ENCODE data around the gene SPATA32.

Gene SPATA32

GRCh38 chr17:45230410-45230786 lies 31.5 kb downstream of the SPATA32 start:
- H3K4me3 ChIP-seq (ENCODE audit: low read depth, low read length), result no peak overlapping the region

DNA sequence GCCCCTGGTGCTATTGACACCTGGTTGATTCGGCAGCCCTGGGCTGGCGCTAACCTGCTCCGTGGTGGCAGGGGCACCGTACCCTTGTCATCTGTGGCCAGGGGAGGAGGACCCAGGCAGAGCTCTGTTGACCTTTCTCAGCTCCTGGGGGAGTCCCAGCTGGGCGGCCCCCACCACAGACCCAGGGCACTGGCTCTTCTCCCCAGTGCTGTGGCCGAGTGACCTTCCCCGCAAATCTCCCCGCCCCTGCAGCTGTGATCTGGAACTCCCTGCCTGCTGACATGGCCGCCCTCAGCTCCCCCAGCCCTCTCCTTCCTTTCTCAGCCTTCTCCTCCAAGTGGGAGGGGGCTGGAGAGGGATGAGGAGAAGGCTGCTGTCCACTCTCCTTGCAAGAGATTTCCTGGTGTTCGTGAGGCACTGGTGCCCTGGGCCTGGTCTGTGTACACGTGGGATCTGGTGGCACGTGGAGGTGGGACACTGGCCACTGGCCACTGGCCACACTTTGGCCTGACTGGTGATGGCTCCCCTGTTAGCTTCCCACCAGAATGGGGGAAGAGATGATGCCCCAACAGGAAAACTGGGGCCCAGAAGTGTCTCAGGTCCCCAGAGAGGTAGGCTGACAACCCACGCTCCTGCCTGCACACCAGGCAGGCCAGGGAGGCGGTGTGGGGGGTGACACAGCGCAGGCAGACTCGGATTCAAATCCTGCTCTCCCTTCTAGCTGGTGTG lies 32.0 kb downstream of the SPATA32 start:
- H3K4me3 ChIP-seq (ENCODE audit: low read depth, low read length), result no peak overlapping the region

DNA sequence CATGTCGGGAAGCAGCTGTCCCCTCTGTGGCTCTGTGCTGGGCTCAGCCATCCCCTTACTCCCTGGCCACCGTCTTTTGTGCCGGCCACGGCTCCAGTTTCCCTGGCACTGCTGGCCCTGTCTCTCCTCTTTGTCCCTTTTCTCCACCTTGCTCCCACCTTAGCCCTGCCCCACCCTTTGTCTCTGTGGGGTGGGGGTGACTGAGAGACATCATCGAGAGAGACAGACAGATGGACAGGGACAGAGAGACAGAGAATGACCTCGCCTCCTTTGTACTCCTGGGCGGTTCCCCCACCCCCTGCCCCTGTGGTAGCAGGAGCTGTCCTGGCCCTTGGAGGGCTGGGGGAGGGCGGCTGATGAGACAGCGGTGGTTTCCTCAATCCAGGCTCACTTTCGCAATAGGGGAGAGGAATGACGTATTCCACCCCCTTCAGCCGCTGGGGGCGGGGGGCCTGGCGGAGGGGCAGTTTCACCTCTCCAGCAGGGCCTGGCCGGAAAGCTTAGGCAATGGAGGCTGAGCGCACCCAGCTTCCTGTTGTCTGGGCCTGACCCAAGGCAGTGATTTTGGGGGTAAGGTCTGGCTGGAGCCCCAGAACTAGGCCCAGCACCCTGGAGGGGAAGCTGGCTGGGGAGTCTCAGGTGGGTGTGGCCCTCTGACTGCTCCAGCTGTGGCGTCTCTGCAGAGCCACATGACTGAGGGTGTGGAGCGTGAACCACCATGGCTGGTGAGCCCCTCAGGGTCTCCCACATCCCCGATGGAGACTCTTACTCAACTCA lies 32.9 kb downstream of the SPATA32 start:
- no peak overlapping the region for H3K4me3 ChIP-seq (ENCODE audit: low read depth, low read length)

GRCh38 chr17:45227926-45228762 lies 33.8 kb downstream of the SPATA32 start:
- no peak overlapping the region for H3K4me3 ChIP-seq (ENCODE audit: low read depth, low read length)

GRCh38 chr17:45227101-45227925 lies 34.6 kb downstream of the SPATA32 start:
- no peak overlapping the region for H3K4me3 ChIP-seq (ENCODE audit: low read depth, low read length)

- H3K4me3 ChIP-seq (ENCODE audit: low read depth, low read length), result no peak overlapping the region
Observed at GRCh38 chr17:45226576-45226975, 35.3 kb downstream of the SPATA32 start.

DNA sequence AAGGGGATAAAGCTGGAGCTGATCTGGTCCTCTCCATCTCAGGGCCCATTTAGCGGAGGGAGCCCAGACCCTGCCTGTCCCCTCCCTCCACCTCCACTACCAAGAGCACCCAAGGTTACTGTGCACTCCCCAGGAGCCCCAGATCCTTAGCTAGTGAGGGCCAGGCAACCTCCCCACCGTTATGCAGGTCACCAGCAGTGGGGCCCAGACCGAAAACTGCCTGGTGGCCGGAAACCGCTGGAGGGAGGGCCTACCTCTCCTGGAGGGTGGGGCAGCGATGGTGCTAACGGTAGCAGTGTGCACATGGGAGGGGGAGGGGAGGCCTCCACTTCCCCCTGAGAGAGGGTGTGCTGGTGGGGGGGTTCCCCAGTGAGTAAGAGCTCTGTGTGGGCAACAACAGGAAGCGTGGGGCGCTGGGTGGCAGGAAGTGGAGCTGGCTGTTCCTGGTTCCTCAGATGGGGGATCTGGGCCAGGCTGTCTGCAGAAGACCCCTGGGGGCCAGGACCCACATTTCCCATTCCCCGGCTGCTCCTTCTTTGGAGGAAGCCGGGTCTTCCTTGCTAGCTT lies 35.8 kb downstream of the SPATA32 start:
- no peak overlapping the region for H3K4me3 ChIP-seq (ENCODE audit: low read depth, low read length)

DNA sequence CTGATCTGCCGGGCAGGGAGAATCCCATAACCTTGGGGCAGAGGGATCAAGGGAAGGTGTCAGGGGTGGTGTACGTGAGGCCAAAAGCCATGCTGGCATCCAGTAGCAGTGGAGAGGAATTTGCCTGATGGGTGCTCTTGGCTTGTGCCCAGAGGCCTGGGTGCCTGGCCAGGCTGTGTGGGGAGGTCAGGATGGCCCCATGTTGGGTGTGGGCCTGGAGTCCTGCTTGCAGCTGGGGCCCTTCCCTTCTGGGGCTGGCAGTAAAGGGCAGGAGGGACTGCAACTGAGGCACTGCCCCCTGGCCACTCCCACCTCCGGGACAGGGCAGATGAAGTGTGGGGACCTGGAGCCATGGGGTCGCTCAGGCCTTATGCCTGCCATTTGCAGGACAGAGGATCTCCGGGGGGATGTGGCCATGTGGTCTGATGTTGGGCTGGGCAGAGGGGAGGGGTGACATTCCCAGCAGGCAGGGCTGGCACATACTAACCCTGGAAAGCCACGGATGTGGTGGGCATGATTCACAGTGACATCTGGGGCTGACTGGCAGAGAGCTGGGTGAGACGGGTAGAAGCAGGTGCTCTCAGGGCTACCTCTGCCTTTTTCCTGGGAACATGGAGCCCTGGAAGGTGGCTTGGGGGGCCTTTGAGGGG lies 36.7 kb downstream of the SPATA32 start:
- H3K4me3 ChIP-seq (ENCODE audit: low read depth, low read length), result no peak overlapping the region

DNA sequence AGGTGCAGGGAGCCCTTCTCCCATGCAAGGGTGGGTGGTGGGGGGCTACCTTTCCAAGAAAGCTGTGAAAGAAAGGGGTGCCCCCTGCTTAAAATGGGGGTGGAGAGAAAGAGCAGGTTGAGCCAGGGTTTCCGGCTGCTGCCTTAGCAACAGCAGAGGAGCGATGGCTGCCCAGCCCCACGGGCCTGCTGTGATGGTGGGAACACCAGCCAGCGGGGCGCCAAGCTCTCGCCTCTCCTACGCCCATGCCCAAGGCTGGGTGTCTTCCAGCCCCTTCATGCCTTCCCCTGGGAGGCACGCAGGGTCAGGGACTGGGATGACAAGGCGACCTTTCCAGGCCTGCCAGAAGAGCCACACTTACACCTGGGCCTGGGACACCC lies 37.2 kb downstream of the SPATA32 start:
- H3K4me3 ChIP-seq (ENCODE audit: low read depth, low read length), result no peak overlapping the region

DNA sequence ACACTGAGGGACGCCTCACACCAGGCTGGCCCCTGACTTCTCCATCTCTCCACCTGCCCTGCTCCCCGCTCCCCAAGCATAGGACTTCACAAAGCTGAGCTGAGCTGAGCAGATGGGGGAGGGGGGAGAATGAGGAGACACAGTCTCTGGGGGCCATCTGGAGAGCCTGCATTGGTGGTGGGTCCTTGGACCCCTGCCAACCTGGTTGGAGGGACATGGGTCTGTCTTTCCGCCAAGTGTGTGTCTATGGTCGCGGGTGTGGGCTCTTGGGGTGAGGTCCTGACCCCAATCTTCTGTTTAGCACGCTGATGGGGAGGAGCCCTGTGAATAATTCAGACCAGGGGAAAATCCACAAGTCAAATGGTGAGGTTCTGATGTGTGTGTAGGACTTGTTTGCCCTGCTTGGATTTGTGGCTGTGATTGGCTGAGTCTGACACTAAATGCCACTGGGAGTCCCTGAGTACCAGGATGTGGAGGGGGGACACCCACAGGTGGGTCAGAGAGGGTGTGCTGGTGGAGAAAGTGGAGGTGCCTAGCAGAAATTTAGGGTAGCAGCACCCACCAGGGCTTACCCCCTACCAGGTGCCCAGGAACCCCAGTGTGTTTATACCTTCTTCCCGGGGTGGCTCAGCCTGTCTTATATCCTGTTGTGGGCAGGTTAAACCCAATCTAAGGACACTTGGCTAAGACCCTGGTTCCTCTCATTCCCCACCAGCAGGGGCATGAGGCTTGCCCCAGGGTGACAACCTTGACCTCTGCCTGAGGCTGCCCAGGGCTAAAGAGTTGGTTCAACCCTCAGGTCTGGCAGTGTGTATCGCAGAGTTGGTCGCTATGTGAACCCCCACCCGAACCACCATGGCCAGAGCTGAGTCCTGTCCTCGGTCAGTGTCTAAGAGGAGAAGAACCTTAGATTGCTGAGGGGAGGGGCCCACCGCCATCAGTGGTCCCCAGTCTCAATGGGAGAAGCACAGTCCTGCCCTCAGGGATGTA lies 38.1 kb downstream of the SPATA32 start:
- H3K4me3 ChIP-seq (ENCODE audit: low read depth, low read length), result no peak overlapping the region

- H3K4me3 ChIP-seq (ENCODE audit: low read depth, low read length), result no peak overlapping the region
Observed at GRCh38 chr17:45222996-45223538, 38.8 kb downstream of the SPATA32 start.

DNA sequence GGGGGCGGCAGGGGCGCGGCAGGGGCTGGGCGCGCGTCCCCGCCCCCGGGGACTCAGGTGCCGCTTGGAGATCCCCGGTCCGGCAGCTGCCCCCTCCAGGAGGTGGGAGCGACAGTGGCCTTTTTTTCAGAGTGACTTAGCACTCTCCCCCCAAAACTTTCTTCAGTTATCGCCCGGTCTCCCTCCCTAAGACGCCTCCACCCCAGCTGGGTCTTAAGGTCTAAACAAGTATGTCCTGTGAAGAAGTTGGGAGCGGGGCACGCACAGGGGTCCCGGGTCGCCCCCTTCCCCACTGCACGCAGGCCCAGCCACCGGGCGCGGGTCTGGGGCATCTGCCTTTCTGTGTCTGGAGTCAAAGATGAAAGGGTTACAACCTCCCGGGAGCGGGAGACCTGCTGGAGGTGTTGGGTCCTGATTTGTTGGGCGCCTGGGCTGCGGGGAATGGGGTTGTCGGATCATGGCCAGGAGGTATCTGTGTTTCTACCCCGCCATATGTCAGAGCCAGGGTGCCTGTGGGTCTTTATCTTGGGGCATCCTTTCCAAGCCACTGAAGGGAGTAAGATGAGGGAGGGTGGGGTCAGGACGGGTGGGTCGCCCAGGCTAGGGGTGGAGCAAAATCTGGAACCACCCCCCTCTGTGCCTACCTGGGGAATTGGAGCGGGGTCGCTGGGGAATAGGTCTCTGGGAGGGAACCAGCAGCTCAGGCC lies 39.5 kb downstream of the SPATA32 start:
- peak overlapping the region; percentile 48 for H3K4me3 ChIP-seq (ENCODE audit: low read depth, low read length)

- peak overlapping the region; percentile 48 for H3K4me3 ChIP-seq (ENCODE audit: low read depth, low read length)
Observed at GRCh38 chr17:45222014-45222288, 39.9 kb downstream of the SPATA32 start.

- H3K4me3 ChIP-seq (ENCODE audit: low read depth, low read length), result peak within 1 kb of the TSS; percentile 48
Observed at GRCh38 chr17:45221081-45222013, 40.5 kb downstream of the SPATA32 start, which contains the start of gene FMNL1. TSS of gene FMNL1 (plus strand) at chr17:45221885. CDS start at chr17:45222125, 240 bp downstream.

DNA sequence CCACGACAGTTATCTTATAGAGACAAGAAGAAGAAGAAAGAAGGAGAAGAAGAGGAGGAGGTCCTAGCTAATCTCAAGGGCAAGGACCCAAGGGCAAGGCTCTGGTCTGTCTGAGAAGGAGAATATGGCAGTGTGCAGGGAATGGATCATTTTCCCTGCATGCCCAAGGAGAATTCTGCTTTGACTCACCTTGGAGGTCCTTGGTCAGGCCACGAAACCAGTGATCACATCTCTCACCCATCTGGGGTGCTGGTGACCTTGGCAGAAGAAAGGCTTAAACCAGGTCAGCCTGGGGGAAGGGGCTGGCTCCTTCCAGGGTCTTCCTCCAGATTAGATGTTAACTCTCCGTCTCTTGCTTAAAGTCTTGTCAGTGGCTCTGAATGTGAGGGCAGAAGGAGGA lies 41.8 kb downstream of the SPATA32 start:
- H3K4me3 ChIP-seq (ENCODE audit: low read depth, low read length), result no peak overlapping the region

DNA sequence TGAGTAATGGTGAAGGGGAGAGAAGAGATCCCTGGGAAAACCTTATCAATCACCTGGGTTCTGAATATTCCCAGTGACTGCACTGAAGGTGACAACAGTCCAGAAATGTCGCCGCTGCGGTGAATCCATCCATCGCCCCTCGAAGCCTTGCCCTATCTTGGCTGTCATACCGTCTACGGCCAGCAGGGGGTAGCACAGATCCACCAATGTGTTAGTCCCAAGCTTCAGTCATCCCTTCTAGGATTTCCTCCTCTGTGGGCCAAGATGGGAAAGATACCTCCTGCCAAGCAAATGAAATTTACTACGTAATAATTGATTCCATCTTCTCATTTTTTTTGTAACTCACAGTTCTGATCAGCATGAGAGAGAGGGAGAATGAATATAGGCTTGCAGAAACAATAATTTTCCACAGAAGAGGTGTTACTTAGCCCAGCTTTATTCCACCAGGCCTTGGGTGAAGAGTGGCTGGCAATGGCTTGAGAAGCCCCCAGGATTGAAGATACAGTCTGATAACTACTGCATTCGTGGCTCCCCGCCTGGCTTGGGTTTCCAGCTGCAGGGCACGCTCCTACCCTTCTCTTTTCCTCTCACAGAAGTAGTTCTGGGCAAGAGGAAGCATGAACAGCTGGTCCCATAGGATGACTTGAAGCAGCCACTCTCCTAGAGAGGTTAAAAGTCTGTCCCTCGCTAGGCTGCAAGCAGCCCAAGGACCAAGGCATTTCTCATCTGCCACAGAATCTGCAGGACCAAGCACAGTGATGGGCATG lies 42.8 kb downstream of the SPATA32 start:
- no peak overlapping the region for H3K4me3 ChIP-seq (ENCODE audit: low read depth, low read length)

Measured in iPS-11a (cell line).